Activated CD4-positive, alpha-beta T cell treated with anti-CD3 and anti-CD28 coated beads for 4 hours (primary cell): ENCODE data around the gene SLC5A2.
"Not testable (repeated sequence)": the region's sequence is repeated elsewhere in the genome, so short reads cannot be mapped to it uniquely, and the experiment has no call there.

Source experiments
- DNase-seq, 2 donors: peaks; one replicate each; pipeline ENCODE4 v3.0.0-alpha.2; 2020

SLC5A2 gene

GRCh38 chr16:31477220-31478216, 5.4 kb upstream of the SLC5A2 start:
- peak in 1 of 2 donors; percentile 33 for DNase-seq

GRCh38 chr16:31478956-31479355, 4.0 kb upstream of the SLC5A2 start:
- DNase-seq, result no peak

GRCh38 chr16:31479751-31480150, 3.2 kb upstream of the SLC5A2 start:
- DNase-seq, result no peak

GRCh38 chr16:31480851-31481536, 1.9 kb upstream of the SLC5A2 start:
- no peak for DNase-seq

GRCh38 chr16:31484048-31484447, 1.1 kb downstream of the SLC5A2 start:
- not testable (repeated sequence) for DNase-seq

- DNase-seq, result no peak
Observed at GRCh38 chr16:31484491-31485171, 1.7 kb downstream of the SLC5A2 start.

GRCh38 chr16:31485571-31485970, 2.6 kb downstream of the SLC5A2 start:
- no peak for DNase-seq

GRCh38 chr16:31486045-31486444, 3.1 kb downstream of the SLC5A2 start:
- DNase-seq, result no peak

GRCh38 chr16:31487071-31487719, 4.3 kb downstream of the SLC5A2 start:
- no peak for DNase-seq

GRCh38 chr16:31487720-31488467, 5.0 kb downstream of the SLC5A2 start:
- peak; percentile 69 for DNase-seq

GRCh38 chr16:31488468-31489297, 5.8 kb downstream of the SLC5A2 start:
- DNase-seq, result no peak

GRCh38 chr16:31489298-31489564, 6.3 kb downstream of the SLC5A2 start:
- no peak for DNase-seq

- DNase-seq, result no peak
Observed at GRCh38 chr16:31489616-31490584, 7.0 kb downstream of the SLC5A2 start.

GRCh38 chr16:31491778-31492418, 9.0 kb downstream of the SLC5A2 start:
- no peak for DNase-seq

- DNase-seq, result no peak
Observed at GRCh38 chr16:31493506-31494125, 10.7 kb downstream of the SLC5A2 start.

GRCh38 chr16:31496670-31497069, 13.7 kb downstream of the SLC5A2 start:
- DNase-seq, result no peak

- DNase-seq, result no peak
Observed at GRCh38 chr16:31498493-31498892, 15.6 kb downstream of the SLC5A2 start.

- no peak for DNase-seq
Observed at GRCh38 chr16:31499928-31500327, 17.0 kb downstream of the SLC5A2 start.
